Fibroblast of skin of left quadriceps (primary cell): Measurements from ENCODE around the gene DGKB.
A peak's percentile ranks its signal among the peaks of the same experiment; 100 is the strongest.

ENCODE experiments used
- DNase-seq, 2 experiments: peaks; one replicate each; pipeline ENCODE4 v3.0.0-alpha.2; 2013; ENCODE audit warnings: low read depth in 2 of 2

DGKB gene

GRCh38 chr7:14821757-14822480 is 80.6 kb downstream of the DGKB start:
- DNase-seq, result peak in 1 of 2 experiments; percentile 36

GRCh38 chr7:14818871-14819270 is 83.7 kb downstream of the DGKB start:
- no peak for DNase-seq

GRCh38 chr7:14817829-14818614 is 84.5 kb downstream of the DGKB start:
- DNase-seq, result no peak

GRCh38 chr7:14807507-14807906 is 95.0 kb downstream of the DGKB start:
- no peak for DNase-seq

GRCh38 chr7:14806891-14807290 is 95.7 kb downstream of the DGKB start:
- peak; percentile 34 to 36 for DNase-seq

- no peak for DNase-seq
These were observed 97.3 kb downstream of the DGKB start for GRCh38 chr7:14805105-14805719.

GRCh38 chr7:14800664-14801063 is 101.9 kb downstream of the DGKB start:
- DNase-seq, result no peak

GRCh38 chr7:14793151-14793550 is 109.4 kb downstream of the DGKB start:
- no peak for DNase-seq

- no peak for DNase-seq
These were observed 115.0 kb downstream of the DGKB start for GRCh38 chr7:14787551-14787950.

- no peak for DNase-seq
These were observed 116.1 kb downstream of the DGKB start for GRCh38 chr7:14786314-14786895.

- no peak for DNase-seq
These were observed 124.7 kb downstream of the DGKB start for GRCh38 chr7:14777806-14778205.

GRCh38 chr7:14776266-14776665 is 126.3 kb downstream of the DGKB start:
- DNase-seq, result no peak

GRCh38 chr7:14773729-14774271 is 128.8 kb downstream of the DGKB start:
- DNase-seq, result no peak

- DNase-seq, result no peak
These were observed 131.9 kb downstream of the DGKB start for GRCh38 chr7:14770614-14771013.

- no peak for DNase-seq
These were observed 133.3 kb downstream of the DGKB start for GRCh38 chr7:14769261-14769660.

GRCh38 chr7:14767716-14768425 is 134.7 kb downstream of the DGKB start:
- DNase-seq, result no peak

- peak in 1 of 2 experiments; percentile 3 for DNase-seq
These were observed 135.8 kb downstream of the DGKB start for GRCh38 chr7:14766747-14767146.

GRCh38 chr7:14765731-14766130 is 136.8 kb downstream of the DGKB start:
- DNase-seq, result no peak

- no peak for DNase-seq
These were observed 140.0 kb downstream of the DGKB start for GRCh38 chr7:14762561-14762960.

- DNase-seq, result peak; percentile 62 to 65
These were observed 140.8 kb downstream of the DGKB start for GRCh38 chr7:14761510-14762296.
